Prostate gland (tissue), 2 donors: Measurements from ENCODE around the gene CST3.

Experiments used
- POLR2A ChIP-seq: fragments of 450-650 bp; IDR thresholded peaks from one replicate; pipeline ENCODE4 v1.6.1; 2016; ENCODE audit warnings: antibody characterized with exemption, mild to moderate bottlenecking
- TF ChIP-seq, protein P1 (sequence below), 4 experiments: fragments of 200-600 bp in 2 of 4; fragments of 450-650 bp in 2 of 4; sonication (generic) in 2 of 4; IDR thresholded peaks; 1 replicate in 3 of 4; 2 replicates in 1 of 4; pipeline ENCODE4 v1.5.1; 2016 to 2019; ENCODE audit warnings: antibody characterized with exemption in 4 of 4, mild to moderate bottlenecking in 2 of 4, moderate library complexity in 2 of 4

DNA sequence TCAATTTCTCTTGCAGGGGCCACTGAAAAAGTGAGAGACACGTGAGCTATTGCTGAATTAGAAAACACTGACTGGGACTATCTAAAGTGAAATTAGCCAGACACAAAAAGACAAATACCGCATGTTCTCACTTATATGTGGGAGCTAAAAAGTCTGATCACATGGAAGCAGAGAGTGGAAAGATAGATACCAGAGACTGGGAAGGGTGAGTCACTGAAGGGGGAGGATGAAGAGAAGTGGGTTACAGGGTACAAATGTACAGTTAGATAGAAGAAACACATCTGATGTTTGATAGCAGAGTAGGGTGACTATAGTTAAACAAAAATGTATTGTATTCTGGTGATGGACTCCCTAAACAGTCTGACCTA is 13.4 kb downstream of the CST3 start:
- TF ChIP-seq POLR2A = no peak
- TF ChIP-seq, protein P1, sequence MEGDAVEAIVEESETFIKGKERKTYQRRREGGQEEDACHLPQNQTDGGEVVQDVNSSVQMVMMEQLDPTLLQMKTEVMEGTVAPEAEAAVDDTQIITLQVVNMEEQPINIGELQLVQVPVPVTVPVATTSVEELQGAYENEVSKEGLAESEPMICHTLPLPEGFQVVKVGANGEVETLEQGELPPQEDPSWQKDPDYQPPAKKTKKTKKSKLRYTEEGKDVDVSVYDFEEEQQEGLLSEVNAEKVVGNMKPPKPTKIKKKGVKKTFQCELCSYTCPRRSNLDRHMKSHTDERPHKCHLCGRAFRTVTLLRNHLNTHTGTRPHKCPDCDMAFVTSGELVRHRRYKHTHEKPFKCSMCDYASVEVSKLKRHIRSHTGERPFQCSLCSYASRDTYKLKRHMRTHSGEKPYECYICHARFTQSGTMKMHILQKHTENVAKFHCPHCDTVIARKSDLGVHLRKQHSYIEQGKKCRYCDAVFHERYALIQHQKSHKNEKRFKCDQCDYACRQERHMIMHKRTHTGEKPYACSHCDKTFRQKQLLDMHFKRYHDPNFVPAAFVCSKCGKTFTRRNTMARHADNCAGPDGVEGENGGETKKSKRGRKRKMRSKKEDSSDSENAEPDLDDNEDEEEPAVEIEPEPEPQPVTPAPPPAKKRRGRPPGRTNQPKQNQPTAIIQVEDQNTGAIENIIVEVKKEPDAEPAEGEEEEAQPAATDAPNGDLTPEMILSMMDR (IDR thresholded peaks at IDR 0.05) = no peak
